GM21576 (cell line): ENCODE results near the gene ECE1.

Experiments
- ATAC-seq: cut with Tn5 transposase; IDR thresholded peaks from one replicate; pipeline ENCODE4 v1.9.1; 2021; ENCODE audit warnings: mild to moderate bottlenecking, moderate library complexity; ENCODE audit not compliant: unreplicated experiment

ECE1 gene

DNA sequence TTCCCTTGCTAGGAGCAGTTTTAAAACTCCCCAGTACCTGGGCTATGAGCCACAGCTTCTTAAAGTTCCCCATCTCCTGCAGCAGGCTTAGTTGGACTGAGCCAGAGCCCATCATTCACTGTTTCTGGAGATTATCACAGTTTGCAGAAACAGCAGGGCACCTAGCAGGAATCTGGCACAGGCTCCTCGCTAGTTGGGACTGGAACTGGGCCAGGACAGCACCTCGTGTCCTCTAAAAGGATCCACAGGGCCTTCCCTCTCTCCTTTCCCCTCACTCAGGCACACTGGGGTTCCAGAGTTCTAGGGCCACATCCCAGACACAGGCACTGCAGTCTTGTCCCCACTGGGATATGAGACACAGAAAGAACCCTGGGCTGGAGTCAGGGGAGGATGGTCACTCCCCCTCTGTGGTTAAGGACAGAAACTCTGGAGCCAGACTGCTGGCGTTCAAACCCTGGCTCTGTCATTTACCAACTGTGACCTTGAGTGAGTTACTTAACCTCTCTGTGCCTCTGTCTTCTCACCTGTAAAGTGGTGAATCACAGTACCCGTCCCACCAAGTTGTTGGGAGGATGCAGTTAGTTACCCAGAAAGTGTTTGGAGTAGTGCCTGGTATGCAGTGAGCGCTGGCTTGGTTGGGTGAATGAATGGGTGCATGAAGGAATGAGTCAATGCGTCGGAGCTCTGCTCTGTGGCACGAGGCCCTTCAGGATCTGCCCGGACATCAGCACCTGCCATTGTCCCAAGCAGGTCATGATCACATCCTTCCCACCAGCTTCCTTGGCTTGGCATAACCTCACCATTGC is 18.8 kb upstream of the ECE1 start:
- no peak for ATAC-seq

DNA sequence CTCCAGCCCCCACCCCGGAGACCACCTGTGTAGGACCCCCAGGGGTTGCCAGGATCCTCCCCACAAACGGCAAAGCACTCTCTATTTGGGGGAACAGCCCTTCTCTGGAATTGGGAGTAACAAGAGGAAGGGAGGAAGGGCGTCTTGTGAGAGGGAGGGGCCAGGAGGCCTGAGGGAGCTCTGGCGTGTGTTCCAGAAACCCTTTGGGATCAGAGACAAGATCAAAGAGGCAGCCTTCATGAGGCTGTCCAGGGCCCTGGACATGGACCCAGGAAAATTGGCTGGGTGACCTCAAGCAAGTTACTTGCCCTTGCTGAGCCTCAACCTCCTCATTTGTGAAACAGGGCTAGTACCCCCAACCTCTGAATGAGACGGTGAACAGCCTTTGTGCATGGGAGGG is 18.1 kb upstream of the ECE1 start:
- no peak for ATAC-seq

DNA sequence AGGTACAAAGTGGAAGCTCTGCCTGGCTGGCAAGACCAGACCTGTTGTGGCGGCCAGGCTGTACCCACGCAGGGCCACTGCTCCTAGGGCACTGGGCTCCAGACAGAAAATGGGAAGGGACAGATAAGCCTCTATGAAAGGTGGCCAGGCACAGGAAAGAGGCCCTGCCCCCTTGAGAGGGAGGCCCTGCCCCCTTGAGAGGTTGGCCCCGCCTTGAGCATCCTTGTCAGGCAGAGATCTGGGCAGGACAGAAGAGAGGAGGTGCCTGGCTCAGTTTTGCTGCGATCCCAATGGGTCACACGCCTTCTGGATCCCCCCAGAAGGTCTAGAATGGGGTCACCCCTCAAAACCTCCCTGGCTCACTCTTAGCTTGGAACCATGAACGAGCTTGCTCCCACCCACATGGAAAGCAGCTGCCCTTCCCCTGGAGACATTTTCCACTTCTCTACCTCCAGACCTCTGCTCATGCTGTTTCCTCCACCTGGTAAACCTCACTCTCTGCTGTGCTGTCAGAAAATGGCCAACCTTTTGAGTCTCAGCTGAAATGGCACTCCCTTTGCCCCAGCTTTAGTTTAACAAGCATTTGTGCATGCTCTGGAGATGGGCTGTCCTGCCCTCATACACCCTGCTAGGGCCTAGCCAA is 17.5 kb upstream of the ECE1 start:
- ATAC-seq, result no peak

DNA sequence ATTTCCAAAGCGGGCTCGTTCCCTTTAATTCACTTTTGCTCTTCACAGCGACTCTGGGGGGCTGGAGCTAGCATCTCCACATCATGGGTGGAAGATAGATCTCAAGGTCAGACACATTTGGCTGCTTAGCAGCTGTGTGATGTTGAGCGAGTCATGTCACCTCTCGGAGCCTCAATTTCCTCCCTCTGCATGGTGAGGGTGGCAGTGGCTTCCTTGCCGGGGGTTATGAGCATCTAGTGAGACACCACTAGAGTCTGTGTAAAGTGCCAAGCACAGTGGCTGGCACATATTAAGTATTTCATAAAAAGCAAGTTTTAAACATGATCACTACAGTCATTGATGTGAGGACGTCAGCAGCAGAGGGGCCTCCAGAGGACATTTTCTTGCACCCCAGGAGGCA is 16.9 kb upstream of the ECE1 start:
- ATAC-seq, result no peak

DNA sequence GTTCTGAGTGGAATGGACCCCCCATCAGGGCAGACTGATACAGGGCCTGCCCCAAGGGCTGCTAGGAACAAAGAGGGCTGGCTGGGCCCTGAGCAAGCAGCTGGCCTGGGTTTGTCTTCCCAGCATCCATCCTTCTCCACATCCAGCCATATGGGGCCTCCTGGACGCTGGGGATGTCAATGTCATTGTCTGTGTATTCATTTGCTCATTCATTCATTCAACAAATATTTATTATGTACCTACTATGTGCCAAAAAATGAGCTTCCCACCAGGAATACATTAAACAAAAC is 15.6 kb upstream of the ECE1 start:
- ATAC-seq, result no peak

DNA sequence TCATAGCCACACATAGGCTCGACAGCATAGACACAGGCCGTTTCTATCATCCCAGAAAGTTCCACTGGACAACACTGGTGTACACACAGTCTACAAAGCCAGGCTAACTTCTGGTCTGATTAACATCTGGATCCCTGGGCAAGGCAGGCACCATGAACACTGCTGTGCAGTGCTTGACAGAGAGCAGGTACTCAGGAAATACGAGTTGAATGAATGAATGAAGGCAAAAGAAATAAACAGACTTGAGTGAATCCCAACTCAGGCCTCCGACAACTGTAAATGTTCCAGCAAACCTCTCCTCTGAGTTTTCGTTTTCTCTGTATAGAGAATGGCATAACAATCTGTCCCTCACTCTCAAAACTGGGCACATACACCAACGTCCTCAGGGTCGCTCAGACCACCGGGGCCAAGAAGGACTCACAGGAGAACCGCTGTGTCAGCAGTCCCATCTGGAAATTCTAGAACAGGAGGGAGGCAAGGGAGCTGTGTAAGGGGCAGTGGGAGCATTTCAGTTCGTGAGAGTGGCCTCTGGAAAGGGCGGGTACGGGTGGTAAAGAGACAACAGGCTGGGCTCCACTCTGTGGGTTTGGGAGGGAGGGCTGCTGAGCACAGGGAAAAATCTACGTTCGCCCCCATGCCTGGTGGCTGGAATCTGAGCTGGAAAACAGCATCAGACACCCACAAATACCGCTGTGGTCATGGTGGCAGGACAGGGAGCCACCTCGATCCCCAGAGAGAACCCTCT is 15.1 kb upstream of the ECE1 start:
- no peak for ATAC-seq

DNA sequence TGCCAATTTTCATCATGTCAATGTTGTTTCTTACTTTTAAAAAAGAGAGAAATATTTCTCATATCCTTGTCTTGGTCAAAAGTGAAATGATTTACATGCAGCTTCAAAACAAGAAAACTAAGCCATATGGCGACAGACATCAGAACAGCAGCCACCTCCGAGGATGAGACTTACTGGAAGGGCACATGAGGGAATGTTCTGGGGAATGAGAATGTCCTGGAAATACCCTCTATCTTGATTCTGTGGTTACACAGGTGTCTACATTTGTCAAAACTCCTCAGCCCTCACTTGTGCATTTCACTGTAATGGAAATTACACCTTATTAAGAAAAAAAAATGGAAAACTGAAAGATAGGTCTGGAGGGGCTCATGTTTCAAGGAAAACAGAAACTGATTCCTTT is 14.2 kb upstream of the ECE1 start:
- no peak for ATAC-seq

DNA sequence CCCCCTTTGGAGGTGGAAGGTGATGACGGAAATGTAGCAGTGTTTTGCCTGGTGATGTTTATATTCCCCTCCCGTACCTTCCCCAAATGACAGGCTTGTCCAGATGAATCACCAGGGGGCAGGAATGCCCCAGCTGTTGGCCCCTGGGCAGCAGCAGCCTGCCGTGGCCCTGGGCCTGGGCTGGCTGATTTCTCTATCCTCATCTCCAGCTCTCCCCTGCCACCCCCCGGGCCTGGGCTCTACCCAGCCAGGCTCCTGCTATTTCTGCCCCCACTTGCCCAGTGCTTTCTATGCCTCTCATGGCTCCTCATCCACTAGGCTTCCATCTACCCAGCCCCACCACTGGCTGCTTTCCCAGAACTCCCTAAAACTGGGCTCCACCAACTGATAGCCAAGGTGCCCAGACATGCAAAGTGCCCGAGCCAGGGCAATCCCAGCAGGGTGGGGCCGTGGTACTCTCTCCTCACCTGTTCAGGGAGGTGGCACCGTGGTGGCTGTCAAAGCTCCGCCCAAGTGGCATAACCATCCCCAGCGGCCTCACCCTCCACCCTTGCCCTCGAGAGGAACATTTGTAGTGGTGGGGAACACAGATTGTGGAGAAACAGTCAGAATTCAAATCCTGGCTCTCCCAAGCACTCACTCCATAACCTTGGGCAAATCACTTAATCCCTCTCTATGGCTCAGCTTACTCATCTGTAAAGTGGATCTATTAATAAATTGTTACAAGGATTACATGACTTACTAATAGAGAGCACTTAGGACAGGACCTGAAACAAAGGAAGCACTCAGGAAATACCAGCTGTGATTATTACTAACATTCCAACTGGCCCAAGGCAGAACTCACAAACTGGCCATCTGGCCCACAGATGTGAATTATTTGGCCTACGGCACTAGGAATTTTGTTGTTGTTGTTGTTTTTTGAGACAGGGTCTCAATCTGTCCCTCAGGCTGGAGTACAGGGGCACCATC is 12.8 kb upstream of the ECE1 start:
- no peak for ATAC-seq

DNA sequence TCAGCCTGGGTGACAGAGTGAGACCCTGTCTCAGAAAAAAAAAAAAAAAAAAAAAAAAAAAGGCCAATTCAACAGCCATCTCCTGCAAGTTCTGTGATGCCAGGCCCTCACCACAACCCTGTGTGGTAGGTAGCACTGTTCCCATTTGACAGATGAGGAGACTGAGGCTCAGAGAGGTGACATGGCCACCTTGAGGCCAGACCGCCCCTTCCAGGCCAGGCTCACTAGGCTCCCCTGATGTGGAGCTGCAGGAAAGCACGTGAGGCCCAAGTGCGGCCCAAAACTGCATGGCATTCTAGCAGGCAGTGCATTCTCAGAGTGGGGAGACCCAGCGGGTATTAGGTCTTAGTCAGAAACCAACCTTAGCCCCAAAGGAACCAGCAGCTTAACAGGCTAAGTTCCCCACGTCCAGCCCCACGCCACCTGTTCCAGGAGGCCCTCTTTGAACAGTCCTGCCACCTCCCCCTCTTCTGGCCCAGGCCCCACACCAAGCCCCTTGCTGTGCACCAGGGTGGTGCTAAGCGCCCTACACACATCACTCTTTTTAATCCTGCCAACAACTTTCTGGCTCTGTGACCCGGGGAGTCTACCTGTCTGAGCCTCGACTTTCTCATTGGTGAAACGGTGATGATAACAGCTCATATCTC is 11.7 kb upstream of the ECE1 start:
- ATAC-seq, result no peak

DNA sequence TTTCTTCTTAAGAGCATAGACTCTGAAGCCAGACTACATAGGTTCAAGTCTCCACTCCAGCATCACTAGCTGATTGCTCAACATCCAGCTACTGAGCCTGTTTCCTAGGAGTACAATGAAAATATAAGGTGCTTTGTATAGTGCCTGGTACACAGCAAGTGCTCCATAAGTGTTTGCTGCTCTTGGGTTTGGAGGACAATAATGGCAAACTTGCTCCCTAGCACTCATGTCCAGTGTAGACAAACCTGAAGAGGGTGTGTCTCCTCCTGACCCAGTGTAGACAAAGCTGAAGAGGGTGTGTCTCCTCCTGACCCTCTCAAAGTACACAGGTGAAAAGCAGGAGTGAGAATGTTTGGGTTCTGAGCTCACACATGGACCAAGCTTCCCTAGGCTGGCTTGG is 10.5 kb upstream of the ECE1 start:
- no peak for ATAC-seq

DNA sequence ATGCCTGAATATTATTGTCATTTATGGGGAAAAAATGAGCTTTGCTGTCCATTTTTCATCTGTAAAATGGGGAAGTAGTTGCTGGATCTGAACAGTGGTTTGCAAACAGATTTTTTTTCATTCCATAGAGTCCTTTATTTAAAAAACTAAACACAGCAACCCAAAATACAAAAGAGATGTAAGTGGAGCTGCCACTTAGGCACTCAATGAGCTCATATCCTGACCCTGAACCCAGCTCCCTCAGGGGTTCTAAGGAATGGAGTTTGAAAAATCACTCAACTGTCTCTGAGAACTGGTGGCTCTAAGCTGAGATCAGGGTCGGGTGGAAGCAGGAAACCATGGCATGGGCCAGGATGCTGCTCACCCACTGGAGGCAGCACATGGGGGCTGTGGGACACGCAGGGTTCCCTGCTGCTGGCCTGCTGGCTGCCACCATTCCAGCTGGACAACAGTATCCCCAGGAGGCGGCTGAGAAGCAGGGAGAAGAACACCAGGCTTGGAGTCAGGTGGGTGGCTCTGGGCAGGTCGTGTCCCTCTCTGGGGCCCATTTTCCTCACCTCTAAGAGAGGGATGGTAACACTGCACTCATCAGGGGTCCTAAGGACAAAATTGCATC is 9.6 kb upstream of the ECE1 start:
- ATAC-seq, result no peak

DNA sequence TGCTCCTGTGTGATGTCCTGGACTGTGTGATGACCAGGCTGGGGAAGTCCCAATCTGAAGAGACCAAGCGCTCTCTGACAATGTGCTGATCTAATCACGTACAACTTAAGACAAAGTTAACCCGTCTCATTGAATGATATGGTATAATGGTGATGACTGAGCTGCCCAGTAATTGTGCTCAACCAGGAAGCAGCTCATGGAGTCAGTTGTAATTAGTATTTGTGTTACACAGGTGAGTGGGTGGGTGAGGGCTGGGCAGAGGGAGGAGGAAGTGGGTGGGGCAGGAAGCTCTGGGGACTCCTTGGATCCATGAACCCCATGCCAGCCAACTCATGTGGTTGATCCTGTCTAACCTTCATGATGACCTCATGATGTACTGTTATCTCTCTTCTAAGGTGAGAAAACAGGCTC is 8.7 kb upstream of the ECE1 start:
- ATAC-seq, result no peak

DNA sequence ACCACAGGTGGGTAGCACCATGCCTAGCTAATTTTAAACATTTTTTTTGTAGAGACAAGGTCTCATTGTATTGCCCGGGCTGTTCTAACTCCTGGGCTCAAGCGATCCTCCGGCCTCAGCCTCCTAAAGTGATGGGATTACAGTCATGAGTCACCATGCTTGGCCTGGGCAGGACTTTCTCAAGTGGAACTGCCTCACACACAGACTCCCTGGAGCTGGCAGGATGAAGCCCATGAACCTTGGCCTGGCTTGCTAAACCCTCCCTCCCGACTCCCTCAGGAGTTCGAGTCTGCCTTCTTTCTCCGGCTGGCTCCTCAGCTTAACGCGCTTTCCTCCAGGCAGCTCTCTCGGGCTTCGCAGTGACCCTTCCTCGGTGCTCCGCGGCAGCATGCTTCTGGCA is 7.7 kb upstream of the ECE1 start:
- ATAC-seq, result no peak

DNA sequence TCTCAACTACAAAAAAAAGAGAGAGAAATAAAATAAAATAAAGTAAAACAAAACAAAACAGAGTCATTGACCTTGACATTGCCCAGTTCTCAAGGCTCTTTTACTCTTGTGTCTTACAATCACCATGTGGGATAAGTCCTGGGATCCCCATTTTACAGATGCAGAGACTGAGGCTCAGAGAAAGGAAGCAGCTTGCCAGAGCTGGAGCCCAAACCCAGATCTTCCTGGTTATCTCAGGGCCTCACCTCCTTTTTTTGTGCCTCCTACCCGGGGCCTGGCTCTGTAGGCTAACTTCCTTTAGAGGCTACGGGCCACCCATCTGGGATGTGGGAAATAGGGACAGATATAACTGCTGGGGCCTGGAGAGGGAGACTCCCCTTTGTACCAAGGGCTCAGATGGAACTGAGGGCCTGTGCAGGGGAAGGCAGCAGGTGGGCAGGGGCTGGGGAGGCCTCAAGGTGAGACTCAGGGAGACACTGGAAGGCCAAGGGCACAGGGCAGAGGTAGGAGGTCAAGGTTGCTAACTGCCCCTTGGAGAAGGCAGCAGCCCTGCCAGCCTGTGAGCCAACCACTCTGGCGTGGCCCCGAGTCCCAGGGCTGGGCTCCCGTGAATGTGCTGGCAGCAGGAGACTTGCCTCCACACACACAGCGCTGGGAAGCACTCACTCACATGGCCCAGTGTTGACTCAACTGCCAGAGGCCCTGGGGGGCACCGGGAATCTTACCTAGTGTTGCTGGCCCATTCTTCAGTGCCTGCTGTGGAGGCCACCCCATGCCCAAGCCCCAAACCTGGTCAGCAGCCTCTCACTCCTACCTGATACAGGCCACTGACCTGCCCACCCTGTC is 6.5 kb upstream of the ECE1 start:
- ATAC-seq, result no peak

DNA sequence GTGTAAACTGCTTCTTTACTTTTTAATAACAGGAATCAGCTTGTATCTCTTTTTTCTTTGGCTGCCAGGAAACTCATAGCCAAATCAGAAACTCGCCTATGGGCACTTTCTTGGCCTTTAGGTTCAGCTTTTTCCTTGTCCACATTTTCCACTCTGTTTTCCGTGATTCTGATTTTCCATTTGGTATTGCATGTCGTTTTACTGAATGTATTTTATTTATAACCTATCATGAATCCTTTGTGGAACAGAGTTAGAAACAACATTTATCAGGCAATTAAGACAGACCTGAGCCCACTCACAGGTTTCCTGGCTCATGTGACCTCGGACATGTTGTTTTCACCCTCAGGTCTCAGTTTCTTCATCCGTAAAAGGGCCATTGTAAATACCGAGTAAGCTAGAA is 5.3 kb upstream of the ECE1 start:
- ATAC-seq, result no peak

DNA sequence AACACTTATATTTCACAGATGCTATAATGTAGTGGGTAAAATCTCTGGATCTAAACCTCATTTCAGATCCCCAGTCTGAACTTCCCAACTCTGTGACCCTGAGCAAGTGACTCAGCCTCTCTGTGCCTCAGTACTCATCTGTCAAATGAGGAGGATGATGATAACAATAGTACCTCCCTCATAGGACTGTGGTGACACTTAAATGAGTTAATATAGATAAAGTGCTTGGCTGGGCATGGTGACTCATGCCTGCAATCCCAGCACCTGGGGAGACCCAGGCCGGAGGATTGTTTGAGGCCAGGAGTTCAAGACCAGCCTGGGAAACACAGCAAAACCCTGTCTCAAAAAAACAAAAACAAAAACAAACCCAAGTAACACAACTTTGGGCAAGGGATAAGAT is 4.7 kb upstream of the ECE1 start:
- ATAC-seq, result no peak

DNA sequence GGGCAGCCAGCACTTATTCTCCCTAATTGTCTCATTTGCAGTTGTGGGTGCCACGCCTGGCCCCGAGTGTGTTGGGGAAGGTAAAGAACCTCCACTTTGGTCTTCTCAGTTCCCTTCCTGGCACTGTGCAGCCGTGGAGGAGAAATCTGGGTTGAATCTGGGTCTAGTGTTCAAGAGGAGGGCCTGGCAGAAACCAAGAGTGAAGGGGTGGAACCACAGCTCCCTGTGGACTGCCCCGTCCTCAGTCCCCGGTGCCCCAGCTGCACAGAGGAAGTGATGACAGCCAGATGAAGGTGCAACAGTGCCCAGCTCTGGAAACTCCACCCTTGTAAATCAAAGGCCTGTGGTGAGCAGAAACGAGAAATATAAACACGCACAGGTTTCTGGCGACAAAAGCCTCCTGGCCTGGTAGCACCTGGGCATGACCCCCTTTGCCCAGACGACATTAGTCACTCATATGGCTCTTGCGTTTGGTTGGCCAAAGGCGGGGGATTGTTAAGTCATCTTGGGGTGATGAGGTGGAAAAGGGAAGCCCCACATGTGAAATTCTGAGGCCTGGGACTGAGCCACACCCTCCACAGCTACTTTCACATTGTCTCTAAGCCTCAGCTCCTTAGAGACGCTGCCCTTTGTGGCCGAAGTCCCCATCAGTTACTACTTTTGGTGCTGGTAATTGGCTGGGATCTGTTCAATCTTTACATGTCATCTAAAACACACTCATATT is 4.2 kb upstream of the ECE1 start:
- ATAC-seq, result peak; percentile 52

DNA sequence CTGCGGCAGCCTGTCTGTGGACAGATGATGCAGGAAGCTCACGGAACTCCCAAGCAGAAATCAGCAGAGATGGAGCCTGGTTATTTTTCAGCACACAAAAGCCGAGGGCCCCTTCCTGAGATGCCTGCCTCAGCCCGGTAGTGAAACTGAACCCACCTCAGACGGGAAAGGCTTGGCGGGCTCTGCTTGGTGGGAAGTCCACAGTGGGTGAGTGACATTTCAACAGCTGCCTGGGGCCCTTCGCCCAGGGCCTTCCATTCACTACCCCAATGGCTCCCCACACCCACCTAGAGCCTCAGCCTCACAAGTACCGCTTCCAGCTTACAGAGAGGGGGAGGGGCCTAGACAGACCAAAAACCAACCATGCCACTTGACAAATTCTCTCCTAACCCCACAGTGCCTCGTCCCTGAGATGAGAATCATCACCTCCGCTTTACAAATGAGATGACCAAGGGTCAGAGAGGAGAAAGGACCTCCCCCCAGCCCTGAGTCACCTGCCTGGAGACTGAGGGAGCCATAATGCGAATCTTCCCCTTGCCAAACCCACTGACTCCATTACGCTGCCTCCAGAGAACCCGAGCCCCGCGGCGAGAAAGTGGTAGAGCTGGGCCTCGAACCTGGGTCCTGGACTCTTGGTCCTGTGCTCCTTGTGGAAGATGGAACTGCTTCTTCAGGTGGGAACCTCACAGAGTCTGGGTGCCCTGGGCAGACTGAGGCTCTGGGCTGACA is 3.4 kb upstream of the ECE1 start:
- ATAC-seq, result peak; percentile 32
